ENCODE measurements around the gene PLEKHG4. TPM values are rescaled to one million over a fixed set of nuclear protein-coding genes. Genes with fewer than 3 reads are reported as not detected.

Gene PLEKHG4
- total and polyA plus RNA-seq, 10 of the 15 experiments (the other 5 are each of a cell fraction or from before 2014, with no cell fraction given) = 0.14 to 2.6 (median 0.99) TPM

GRCh38 chr16:67281536-67282446, 2.5 kb downstream of the PLEKHG4 start:
- ATAC-seq = no peak
- no peak for TF ChIP-seq FOXM1 (IDR thresholded peaks at IDR 0.05; ENCODE audit: low read depth, low read length)
- TF ChIP-seq PML (IDR thresholded peaks at IDR 0.05; ENCODE audit: low read length) = no peak
- TF ChIP-seq CREM (IDR thresholded peaks at IDR 0.05; ENCODE audit: low read depth) = no peak
- TF ChIP-seq IKZF1 (conservative IDR thresholded peaks at IDR 0.05) = no peak
- no peak for TF ChIP-seq TARDBP (IDR thresholded peaks at IDR 0.05; ENCODE audit: borderline replicate concordance)
- no peak for TF ChIP-seq ZBTB4 (CRISPR knock-in tag; IDR thresholded peaks at IDR 0.05)
- TF ChIP-seq SREBF1 (IDR thresholded peaks at IDR 0.05; ENCODE audit: low read length) = no peak
- TF ChIP-seq RELB (IDR thresholded peaks at IDR 0.05; ENCODE audit: low read depth) = no peak
- no peak for TF ChIP-seq E2F4 (IDR thresholded peaks at IDR 0.05; ENCODE audit: low read depth, low read length)
- no peak for TF ChIP-seq RAD51 (IDR thresholded peaks at IDR 0.05)
- no peak for TF ChIP-seq RUNX3 (IDR thresholded peaks at IDR 0.05; ENCODE audit: low read length)
- TF ChIP-seq SMARCA5 (IDR thresholded peaks at IDR 0.05) = no peak
- no peak for TF ChIP-seq PAX5 (IDR thresholded peaks at IDR 0.05; ENCODE audit: borderline replicate concordance, low read depth, low read length)
- no peak for TF ChIP-seq LARP7 (IDR thresholded peaks at IDR 0.05)
- TF ChIP-seq NFYA (IDR thresholded peaks at IDR 0.05; ENCODE audit: borderline replicate concordance, low read depth, low read length) = no peak
- no peak for TF ChIP-seq ESRRA (IDR thresholded peaks at IDR 0.05; ENCODE audit: low read length)
- TF ChIP-seq FOXK2 (IDR thresholded peaks at IDR 0.05) = no peak
- TF ChIP-seq CBX3 (IDR thresholded peaks at IDR 0.05; ENCODE audit: borderline replicate concordance, low read depth) = no peak
- in situ Hi-C loops (cut with MboI) = no loop called here
- no peak overlapping the region for H3K4me3 ChIP-seq
- 37% methylated on average over 14 of the region's 14 CpGs for WGBS (ENCODE audit: insufficient coverage, insufficient replicate concordance, low lambda C conversion rate, missing lambda C conversion rate)
- H3K27me3 ChIP-seq (replicated peaks in 1 of 2; ENCODE audit: control insufficient read depth in 2 of 2, insufficient read depth in 2 of 2, low read length in 1 of 2) = no peaks in the 10 kb centered on the region
- no peak overlapping the region for H3K4me2 ChIP-seq (ENCODE audit: control insufficient read depth, insufficient read depth)
- FAIRE-seq = no peak
- SMC1A ChIA-PET (ENCODE audit: uncharacterized antibody, unreplicated experiment) = interaction anchor here (1.3 to 1.8 kb wide), 3 partner anchors 18 to 145 kb away, joined by 3 to 6 read pairs (median 3); no protein-coding TSS in a partner anchor
- BruUV-seq (replicated peaks) = no TSS peak
- CTCF ChIA-PET = interaction anchor here (0.7 to 2.8 kb wide), 10 partner anchors 8 to 130 kb away, joined by 3 to 17 read pairs (median 3); partner anchors contain the start of gene TPPP3
- no peak overlapping the region for H3K27ac ChIP-seq (ENCODE audit: control insufficient read depth, insufficient read depth)
- POLR2A ChIA-PET = interaction anchor here (0.5 to 0.7 kb wide), 3 partner anchors 50 to 337 kb away, joined by 3 read pairs; no protein-coding TSS in a partner anchor
- intact Hi-C loops (cut with micrococcal nuclease; ENCODE audit: unreplicated experiment) = no loop called here
- H3K36me3 ChIP-seq (ENCODE audit: control insufficient read depth in 2 of 2, insufficient read depth in 2 of 2, low read length in 1 of 2) = no peaks in the 10 kb centered on the region; a peak in 1 of 4 replicates
- H3K79me2 ChIP-seq (ENCODE audit: control insufficient read depth, insufficient read depth, low read length) = 0 out of 2 replicates have a peak, but pooled peaks cover 2% of the 10 kb centered on the region
- RAD21 ChIA-PET (ENCODE audit: unreplicated experiment) = interaction anchor here (0.6 to 1.6 kb wide), 3 partner anchors 58 to 118 kb away, joined by 3 to 4 read pairs (median 3); no protein-coding TSS in a partner anchor
- no peaks in the 10 kb centered on the region for H3K9me3 ChIP-seq (replicated peaks; ENCODE audit: control insufficient read depth, insufficient read depth, low read length)
- no peak overlapping the region for H2AFZ ChIP-seq (ENCODE audit: control insufficient read depth, low read depth, low read length)
- DNase-seq (ENCODE audit: low read depth, low spot score) = no peak
- H3K4me1 ChIP-seq (ENCODE audit: control insufficient read depth, insufficient read depth, low read length) = peaks cover 4% of the 10 kb centered on the region; the same call in 1 of the 2 replicates
- H4K20me1 ChIP-seq (ENCODE audit: control insufficient read depth, insufficient read depth) = no peaks in the 10 kb centered on the region
- no peak overlapping the region for H3K9ac ChIP-seq (ENCODE audit: control insufficient read depth, insufficient read depth, low read length)
